ENCODE data around the gene BCL7A. TPM values are rescaled to one million over a fixed set of nuclear protein-coding genes. Genes with fewer than 3 reads are reported as not detected.
A peak's percentile ranks its signal among the peaks of the same experiment; 100 is the strongest.

Gene BCL7A
- total and polyA plus RNA-seq, 9 of the 15 experiments (the other 6 are each of a cell fraction or from before 2014, with no cell fraction given) = 0.25 to 21.9 (median 14.9) TPM

DNA sequence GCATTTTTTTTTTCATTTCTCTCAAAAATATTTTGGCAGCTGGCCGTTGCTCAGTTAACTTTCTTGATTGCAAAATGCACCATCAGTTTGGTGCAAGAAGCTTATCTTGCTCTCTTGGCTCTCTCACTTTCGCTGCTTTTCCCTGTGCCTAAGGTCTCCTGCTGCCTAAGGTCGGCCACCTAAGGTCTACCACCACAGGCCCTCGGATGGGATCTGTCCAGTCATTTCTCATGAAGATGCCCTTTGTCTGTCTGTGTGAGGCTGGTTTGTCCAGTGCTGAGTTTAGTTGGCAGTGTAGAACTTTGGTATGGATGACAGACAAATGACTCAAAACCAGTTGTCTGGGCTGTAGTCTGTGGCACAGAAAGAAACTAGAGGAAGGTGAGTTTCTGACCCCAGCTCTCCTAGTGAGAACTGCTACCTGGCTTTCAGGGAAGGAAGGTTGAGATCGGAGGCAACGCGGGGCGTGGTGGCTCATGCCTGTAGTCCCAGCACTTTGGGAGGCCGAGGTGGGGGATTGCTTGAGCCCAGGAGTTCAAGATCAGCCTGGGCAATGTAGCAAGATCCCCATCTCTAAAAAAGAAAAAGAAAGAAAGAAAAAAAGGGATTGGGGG is 59.5 kb downstream of the BCL7A start:
- intact Hi-C loops (cut with micrococcal nuclease) (loop anchor here (2.0 kb wide), 1 partner anchor 18 kb away; no protein-coding TSS in a partner anchor), in situ Hi-C loops (cut with MboI) (no loop called here)
- H3K9ac ChIP-seq (ENCODE audit: insufficient read depth in 1 of 2, low read depth in 2 of 2, low read length in 2 of 2) = peak overlapping the region; percentile 79 to 84
- no peak for ATAC-seq
- peak in 1 of 4 experiments; percentile 51 for DNase-seq (ENCODE audit: extremely low read depth in 1 of 4, low spot score in 3 of 4)
- no peaks in the 10 kb centered on the region for H3K9me3 ChIP-seq (replicated peaks; ENCODE audit: control insufficient read depth, insufficient read depth, low read depth, low read length)
- no peak overlapping the region for H2AFZ ChIP-seq (ENCODE audit: low read depth, low read length)
- no peaks in the 10 kb centered on the region for H3K27me3 ChIP-seq (ENCODE audit: control insufficient read depth in 2 of 2, insufficient read depth in 2 of 2, low read length in 2 of 2)
- H3K79me2 ChIP-seq (ENCODE audit: control insufficient read depth, insufficient read depth, low read length) = peaks cover 80% of the 10 kb centered on the region
- peak overlapping the region; percentile 95 for H3K4me2 ChIP-seq (ENCODE audit: insufficient read depth, low read length)
- 0% methylated on average over 8 of the region's 9 CpGs for WGBS (ENCODE audit: insufficient coverage, low coverage, missing lambda C conversion rate)
- no peaks in the 10 kb centered on the region for H3K9me1 ChIP-seq (ENCODE audit: control insufficient read depth, insufficient read depth, low read length)
- ChIA-PET CTCF (ENCODE audit: low intra/inter-chr PET ratio) (interaction anchor here (0.8 to 1.8 kb wide), 2 partner anchors 27 kb away, joined by 4 to 6 read pairs; no protein-coding TSS in a partner anchor), POLR2A (interaction anchor here (0.9 to 5.9 kb wide), 9 partner anchors 8 to 208 kb away, joined by 3 to 68 read pairs (median 4); no protein-coding TSS in a partner anchor)
- peak overlapping the region; percentile 68 for H3K27ac ChIP-seq (ENCODE audit: extremely low read depth, low read depth, low read length)
- peaks cover 42 to 52% of the 10 kb centered on the region in 2 experiments; a peak in 4 of 5 replicates for H3K4me1 ChIP-seq (replicated peaks in 1 of 2; ENCODE audit: control insufficient read depth in 2 of 2, insufficient read depth in 2 of 2, low read length in 2 of 2)
- H4K20me1 ChIP-seq (replicated peaks; ENCODE audit: control insufficient read depth, insufficient read depth, low read length) = peaks cover 29% of the 10 kb centered on the region
- peak; percentile 19 for FAIRE-seq
- H3K4me3 ChIP-seq = peak overlapping the region; percentile 74
- peaks cover 43% of the 10 kb centered on the region for H3K36me3 ChIP-seq (ENCODE audit: control insufficient read depth, insufficient read depth, low read length)
- BruUV-seq (replicated peaks) = no TSS peak
- TF ChIP-seq ZNF347 (CRISPR knock-in tag; IDR thresholded peaks at IDR 0.05; ENCODE audit: low read depth) (no peak), NR2C2 (CRISPR knock-in tag; IDR thresholded peaks at IDR 0.05) (no peak), NR2C2 (tag; IDR thresholded peaks at IDR 0.05) (no peak), CEBPB (tag; IDR thresholded peaks at IDR 0.05) (peak; percentile 89), KDM2B (CRISPR knock-in tag; IDR thresholded peaks at IDR 0.05) (0 out of 2 replicates have a peak, but pooled peaks have one; percentile 3)
- TF ChIP-seq, protein P1, sequence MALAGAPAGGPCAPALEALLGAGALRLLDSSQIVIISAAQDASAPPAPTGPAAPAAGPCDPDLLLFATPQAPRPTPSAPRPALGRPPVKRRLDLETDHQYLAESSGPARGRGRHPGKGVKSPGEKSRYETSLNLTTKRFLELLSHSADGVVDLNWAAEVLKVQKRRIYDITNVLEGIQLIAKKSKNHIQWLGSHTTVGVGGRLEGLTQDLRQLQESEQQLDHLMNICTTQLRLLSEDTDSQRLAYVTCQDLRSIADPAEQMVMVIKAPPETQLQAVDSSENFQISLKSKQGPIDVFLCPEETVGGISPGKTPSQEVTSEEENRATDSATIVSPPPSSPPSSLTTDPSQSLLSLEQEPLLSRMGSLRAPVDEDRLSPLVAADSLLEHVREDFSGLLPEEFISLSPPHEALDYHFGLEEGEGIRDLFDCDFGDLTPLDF (CRISPR knock-in tag; IDR thresholded peaks at IDR 0.05) = 0 out of 2 replicates have a peak, but pooled peaks have one; percentile 42
- TF ChIP-seq, protein P2, sequence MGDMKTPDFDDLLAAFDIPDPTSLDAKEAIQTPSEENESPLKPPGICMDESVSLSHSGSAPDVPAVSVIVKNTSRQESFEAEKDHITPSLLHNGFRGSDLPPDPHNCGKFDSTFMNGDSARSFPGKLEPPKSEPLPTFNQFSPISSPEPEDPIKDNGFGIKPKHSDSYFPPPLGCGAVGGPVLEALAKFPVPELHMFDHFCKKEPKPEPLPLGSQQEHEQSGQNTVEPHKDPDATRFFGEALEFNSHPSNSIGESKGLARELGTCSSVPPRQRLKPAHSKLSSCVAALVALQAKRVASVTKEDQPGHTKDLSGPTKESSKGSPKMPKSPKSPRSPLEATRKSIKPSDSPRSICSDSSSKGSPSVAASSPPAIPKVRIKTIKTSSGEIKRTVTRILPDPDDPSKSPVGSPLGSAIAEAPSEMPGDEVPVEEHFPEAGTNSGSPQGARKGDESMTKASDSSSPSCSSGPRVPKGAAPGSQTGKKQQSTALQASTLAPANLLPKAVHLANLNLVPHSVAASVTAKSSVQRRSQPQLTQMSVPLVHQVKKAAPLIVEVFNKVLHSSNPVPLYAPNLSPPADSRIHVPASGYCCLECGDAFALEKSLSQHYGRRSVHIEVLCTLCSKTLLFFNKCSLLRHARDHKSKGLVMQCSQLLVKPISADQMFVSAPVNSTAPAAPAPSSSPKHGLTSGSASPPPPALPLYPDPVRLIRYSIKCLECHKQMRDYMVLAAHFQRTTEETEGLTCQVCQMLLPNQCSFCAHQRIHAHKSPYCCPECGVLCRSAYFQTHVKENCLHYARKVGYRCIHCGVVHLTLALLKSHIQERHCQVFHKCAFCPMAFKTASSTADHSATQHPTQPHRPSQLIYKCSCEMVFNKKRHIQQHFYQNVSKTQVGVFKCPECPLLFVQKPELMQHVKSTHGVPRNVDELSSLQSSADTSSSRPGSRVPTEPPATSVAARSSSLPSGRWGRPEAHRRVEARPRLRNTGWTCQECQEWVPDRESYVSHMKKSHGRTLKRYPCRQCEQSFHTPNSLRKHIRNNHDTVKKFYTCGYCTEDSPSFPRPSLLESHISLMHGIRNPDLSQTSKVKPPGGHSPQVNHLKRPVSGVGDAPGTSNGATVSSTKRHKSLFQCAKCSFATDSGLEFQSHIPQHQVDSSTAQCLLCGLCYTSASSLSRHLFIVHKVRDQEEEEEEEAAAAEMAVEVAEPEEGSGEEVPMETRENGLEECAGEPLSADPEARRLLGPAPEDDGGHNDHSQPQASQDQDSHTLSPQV (IDR thresholded peaks at IDR 0.05) = 0 out of 2 replicates have a peak, but pooled peaks have one; percentile 35
- TF ChIP-seq, protein P3, sequence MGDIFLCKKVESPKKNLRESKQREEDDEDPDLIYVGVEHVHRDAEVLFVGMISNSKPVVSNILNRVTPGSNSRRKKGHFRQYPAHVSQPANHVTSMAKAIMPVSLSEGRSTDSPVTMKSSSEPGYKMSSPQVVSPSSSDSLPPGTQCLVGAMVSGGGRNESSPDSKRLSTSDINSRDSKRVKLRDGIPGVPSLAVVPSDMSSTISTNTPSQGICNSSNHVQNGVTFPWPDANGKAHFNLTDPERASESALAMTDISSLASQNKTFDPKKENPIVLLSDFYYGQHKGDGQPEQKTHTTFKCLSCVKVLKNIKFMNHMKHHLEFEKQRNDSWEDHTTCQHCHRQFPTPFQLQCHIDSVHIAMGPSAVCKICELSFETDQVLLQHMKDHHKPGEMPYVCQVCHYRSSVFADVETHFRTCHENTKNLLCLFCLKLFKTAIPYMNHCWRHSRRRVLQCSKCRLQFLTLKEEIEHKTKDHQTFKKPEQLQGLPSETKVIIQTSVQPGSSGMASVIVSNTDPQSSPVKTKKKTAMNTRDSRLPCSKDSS (IDR thresholded peaks at IDR 0.05; ENCODE audit: low read depth, partially characterized antibody) = no peak
